Measurements from ENCODE around the gene SLIT1.
A peak's percentile ranks its signal among the peaks of the same experiment; 100 is the strongest.

Gene SLIT1

DNA sequence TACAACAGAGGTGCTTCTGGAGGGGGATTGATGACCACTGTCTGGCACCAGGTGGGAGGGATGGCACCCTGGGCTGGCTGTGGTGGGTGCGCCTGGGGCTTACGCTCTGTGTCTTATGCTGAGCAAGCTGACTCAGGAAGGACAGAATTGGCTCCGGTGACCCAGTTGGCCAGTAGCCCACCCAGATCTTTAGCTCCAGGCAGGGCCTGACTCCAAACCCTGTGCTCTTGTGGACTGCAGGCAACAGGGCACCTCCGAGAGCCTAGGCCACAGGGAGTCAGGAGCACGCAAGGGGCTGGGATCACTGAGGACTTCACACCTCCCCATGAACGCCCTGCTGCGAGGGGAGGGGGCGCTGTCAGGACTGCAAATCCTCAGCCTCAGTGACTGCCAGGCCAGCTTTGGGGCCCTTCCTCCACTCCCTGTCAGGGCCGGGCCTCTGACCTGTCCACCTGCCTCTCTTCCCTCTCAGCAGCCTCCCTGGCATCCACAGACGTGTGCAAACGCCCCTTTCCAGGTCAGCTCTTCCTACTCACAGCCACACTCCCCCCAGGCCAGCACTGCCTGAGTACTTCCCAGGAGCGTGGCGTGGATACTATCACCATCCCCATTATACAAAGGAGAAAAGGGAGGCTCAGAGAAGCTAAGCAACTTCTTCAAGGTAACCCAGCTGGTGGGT is 118.7 kb downstream of the SLIT1 start:
- TF ChIP-seq TAF1 (IDR thresholded peaks at IDR 0.05; ENCODE audit: borderline replicate concordance, insufficient read depth, low read length), result no peak
- TF ChIP-seq, protein P1, sequence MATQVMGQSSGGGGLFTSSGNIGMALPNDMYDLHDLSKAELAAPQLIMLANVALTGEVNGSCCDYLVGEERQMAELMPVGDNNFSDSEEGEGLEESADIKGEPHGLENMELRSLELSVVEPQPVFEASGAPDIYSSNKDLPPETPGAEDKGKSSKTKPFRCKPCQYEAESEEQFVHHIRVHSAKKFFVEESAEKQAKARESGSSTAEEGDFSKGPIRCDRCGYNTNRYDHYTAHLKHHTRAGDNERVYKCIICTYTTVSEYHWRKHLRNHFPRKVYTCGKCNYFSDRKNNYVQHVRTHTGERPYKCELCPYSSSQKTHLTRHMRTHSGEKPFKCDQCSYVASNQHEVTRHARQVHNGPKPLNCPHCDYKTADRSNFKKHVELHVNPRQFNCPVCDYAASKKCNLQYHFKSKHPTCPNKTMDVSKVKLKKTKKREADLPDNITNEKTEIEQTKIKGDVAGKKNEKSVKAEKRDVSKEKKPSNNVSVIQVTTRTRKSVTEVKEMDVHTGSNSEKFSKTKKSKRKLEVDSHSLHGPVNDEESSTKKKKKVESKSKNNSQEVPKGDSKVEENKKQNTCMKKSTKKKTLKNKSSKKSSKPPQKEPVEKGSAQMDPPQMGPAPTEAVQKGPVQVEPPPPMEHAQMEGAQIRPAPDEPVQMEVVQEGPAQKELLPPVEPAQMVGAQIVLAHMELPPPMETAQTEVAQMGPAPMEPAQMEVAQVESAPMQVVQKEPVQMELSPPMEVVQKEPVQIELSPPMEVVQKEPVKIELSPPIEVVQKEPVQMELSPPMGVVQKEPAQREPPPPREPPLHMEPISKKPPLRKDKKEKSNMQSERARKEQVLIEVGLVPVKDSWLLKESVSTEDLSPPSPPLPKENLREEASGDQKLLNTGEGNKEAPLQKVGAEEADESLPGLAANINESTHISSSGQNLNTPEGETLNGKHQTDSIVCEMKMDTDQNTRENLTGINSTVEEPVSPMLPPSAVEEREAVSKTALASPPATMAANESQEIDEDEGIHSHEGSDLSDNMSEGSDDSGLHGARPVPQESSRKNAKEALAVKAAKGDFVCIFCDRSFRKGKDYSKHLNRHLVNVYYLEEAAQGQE (IDR thresholded peaks at IDR 0.05; ENCODE audit: insufficient read depth in 1 of 2, low read depth in 2 of 2, low read length in 2 of 2), result no peak
- TF ChIP-seq FOXP2 (optimal IDR thresholded peaks at IDR 0.05; ENCODE audit: borderline replicate concordance, extremely low read depth, extremely low read length, insufficient read depth), result no peak
- TF ChIP-seq POLR2AphosphoS5 (IDR thresholded peaks at IDR 0.05; ENCODE audit: low read depth, low read length), result no peak
- TF ChIP-seq SIN3A (IDR thresholded peaks at IDR 0.05; ENCODE audit: borderline replicate concordance, insufficient read depth, low read length), result no peak

DNA sequence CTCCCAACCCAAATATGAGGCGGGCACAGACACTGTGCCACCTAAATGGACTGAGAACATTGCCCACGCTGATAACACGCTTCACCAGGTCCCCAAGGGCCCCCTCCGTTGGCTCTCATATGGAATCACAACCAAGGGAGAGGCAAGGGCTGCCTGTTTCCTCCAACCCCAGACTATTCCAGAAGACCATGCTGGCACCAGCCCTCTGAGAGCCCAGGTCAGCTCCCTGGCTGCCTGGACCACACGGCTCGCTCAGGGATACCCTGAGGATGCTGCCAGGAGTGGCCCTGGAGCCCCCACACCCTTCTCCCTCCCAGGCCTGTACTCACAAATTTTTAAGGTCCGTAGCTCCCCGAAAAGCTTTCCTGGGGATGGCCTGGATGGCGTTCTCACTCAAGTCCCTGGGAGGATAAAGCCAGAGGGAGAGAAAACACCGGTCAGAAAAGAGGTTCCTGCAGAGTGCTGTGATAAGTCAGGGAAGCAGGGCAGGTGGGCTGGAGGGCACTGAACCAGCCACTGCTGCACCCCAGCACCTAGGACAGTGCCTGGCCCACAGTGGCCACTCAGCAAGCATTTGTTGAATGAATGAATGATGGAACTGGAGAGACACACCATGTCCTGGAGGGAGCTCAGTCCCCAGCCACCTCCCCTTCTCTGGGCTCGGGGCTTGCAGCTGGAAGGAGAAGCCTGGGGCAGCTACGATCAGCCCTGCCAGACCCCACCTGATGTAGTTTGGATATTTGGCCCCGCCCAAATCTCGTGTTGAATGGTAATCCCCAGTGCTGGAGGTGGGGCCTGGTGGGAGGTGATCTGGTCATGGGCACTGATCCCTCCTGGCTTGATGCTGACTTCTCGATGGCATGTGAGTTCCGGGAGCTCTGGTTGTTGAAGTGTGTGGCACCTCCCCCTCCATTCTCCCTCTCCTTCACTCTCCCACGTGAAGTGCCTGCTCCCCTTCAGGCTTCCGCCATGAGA is 119.8 kb downstream of the SLIT1 start:
- TF ChIP-seq, protein P1 (IDR thresholded peaks at IDR 0.05; ENCODE audit: insufficient read depth in 1 of 2, low read depth in 2 of 2, low read length in 2 of 2), result peak in 1 of 2 experiments; percentile 60; a peak in 1 of 4 replicates
- TF ChIP-seq TAF1 (IDR thresholded peaks at IDR 0.05; ENCODE audit: borderline replicate concordance, insufficient read depth, low read length), result no peak

DNA sequence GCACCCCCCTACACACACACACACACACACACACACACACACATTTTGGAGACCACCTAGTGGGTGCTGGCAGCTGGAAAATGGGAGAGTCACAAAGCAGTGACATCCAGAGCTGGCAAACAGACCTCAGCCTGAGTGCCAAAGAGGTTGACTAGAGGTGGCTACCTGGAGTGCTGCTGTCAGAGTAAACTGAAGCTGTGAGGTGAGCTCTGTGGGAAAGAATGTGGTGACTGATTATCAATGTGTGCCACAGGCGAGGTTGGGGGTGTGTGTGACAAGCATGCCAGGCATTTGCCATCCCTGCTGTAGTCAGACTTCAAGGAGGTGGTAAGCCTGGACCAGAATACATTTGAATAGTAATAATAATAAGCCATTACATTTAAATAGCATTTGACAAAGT is 120.6 kb downstream of the SLIT1 start:
- no peak for TF ChIP-seq TAF1 (IDR thresholded peaks at IDR 0.05; ENCODE audit: borderline replicate concordance, insufficient read depth, low read length)

DNA sequence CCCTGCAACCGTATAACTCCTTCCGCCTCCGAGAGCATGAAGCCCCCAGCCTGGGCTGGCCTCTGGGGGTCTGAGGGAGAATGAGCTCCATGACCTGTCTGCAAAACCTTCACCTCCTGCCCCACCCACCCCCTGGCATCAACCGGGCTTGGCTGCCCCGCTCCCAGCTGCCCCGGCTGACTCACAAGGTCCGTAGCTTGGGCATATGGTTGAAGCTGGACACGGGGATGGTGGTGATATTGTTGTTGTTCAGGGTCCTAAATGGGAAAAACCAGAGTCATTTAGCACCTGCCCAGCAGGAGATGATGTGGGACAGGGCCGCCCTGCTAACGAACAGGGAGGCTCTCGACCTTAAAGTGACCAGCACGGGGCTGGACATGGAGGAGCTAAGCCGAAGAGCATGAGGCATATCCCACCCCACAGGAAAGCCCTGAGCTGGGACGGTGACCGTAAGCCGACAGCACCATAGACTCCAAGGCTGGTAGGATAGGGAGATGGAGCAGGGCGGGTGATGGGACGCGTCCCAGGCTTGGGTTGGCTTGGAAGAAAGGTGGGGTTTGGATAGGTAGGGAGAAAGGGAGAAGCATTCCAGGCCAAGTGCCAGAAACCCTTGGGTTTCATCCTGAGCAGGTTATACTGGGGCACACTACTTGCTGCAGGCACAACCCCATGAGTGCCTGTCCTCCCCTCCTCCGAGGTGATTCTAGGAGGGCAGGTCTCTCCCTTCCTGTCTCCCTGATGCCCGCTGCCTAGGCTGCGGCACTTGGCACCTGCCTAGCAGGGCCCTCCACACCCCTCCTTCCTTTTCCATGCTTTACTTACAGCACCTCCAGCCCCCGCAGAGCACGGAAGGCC is 121.5 kb downstream of the SLIT1 start:
- no peak for TF ChIP-seq SIN3A (IDR thresholded peaks at IDR 0.05; ENCODE audit: borderline replicate concordance, insufficient read depth, low read length)
- TF ChIP-seq, protein P1 (IDR thresholded peaks at IDR 0.05; ENCODE audit: insufficient read depth in 1 of 2, low read depth in 2 of 2, low read length in 2 of 2), result no peak
- no peak for TF ChIP-seq POLR2AphosphoS5 (IDR thresholded peaks at IDR 0.05; ENCODE audit: low read depth, low read length)
- no peak for TF ChIP-seq TAF1 (IDR thresholded peaks at IDR 0.05; ENCODE audit: borderline replicate concordance, insufficient read depth, low read length)
- TF ChIP-seq FOXP2 (optimal IDR thresholded peaks at IDR 0.05; ENCODE audit: borderline replicate concordance, extremely low read depth, extremely low read length, insufficient read depth), result no peak

DNA sequence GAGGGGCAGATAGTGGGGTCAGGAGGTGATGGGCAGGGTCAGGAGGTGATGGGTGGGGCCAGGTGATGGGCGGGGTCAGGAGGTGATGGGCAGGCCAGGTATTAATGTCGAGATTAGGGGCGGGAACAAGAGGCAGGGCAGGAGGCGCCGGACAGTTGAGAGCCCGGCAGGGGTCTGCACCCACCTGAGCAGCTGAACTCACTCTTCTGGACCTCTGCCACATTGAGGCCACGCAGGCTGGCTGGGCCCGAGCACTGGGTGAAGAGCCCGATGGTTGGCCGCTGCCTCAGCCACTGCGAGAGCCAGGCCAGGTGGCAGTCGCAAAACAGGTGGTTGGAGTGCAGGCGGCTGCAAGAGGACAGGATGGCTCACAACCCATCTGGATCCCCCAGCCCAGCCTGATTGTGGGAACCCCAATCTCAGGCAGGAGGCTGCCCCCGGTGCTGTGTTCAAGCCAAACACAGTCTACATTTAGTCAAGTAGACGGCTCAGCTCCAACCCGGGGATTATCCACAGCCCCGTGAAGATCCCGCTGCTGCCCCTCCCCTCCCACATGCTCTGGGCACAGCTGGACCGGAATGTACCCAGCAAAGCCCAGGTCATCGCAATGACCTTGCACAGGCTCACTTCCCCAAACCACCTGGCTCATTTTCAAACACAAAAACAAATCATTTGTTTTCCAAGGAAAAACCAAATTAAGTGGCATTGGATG is 122.3 kb downstream of the SLIT1 start:
- TF ChIP-seq TAF1 (IDR thresholded peaks at IDR 0.05; ENCODE audit: borderline replicate concordance, insufficient read depth, low read length) (no peak), SIN3A (IDR thresholded peaks at IDR 0.05; ENCODE audit: borderline replicate concordance, insufficient read depth, low read length) (no peak), POLR2AphosphoS5 (IDR thresholded peaks at IDR 0.05; ENCODE audit: low read depth, low read length) (no peak), FOXP2 (optimal IDR thresholded peaks at IDR 0.05; ENCODE audit: borderline replicate concordance, extremely low read depth, extremely low read length, insufficient read depth) (no peak)
- TF ChIP-seq, protein P1 (IDR thresholded peaks at IDR 0.05; ENCODE audit: insufficient read depth in 1 of 2, low read depth in 2 of 2, low read length in 2 of 2), result no peak
